DMS53 (cell line): Measurements from ENCODE around the gene EHD4.

Experiments used
- DNase-seq: peaks from one replicate; lab custom pipeline; 2025; lab: John Stamatoyannopoulos, UW

The EHD4 gene

DNA sequence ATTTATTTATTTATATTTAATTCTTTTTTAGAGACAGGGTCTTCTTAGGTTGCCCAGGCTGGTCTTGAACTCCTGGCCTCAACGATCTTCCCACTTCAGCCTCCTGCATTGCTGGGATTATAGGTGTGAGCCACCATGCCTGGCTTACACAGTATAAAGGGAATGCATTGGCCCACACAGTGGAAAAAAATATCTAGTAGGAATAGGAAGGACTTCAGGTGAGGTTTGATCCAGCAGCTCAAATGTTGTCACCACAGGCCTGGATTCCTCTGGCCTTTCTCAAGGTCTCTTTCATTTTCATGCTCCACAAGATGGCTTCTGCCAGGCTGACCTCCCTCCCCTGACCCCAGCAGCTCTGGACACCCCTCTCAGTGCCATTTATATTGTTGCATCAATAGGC is 76.4 kb downstream of the EHD4 start:
- DNase-seq: no peak

DNA sequence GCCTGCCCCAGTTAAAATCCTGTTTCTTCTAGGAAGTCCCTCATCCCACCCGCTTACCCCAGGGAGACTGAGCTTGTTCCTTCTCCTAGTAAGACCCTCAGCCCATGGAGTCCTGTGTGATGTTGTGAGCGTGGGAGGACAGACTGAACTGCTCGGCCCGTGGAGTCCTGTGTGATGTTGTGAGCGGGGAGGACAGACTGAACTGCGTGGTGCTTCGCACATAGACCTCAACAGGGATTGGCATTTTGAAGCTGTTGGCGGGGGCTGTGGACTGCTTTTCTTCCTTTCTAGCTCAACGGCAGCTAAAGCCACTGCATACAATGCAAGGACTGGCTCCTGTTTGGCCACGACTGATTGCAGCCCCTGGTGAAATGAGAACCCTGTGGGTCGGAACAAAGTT is 76.9 kb downstream of the EHD4 start:
- DNase-seq: no peak

GRCh38 chr15:41894791-41895463 is 77.4 kb downstream of the EHD4 start:
- peak; percentile 85 for DNase-seq

DNA sequence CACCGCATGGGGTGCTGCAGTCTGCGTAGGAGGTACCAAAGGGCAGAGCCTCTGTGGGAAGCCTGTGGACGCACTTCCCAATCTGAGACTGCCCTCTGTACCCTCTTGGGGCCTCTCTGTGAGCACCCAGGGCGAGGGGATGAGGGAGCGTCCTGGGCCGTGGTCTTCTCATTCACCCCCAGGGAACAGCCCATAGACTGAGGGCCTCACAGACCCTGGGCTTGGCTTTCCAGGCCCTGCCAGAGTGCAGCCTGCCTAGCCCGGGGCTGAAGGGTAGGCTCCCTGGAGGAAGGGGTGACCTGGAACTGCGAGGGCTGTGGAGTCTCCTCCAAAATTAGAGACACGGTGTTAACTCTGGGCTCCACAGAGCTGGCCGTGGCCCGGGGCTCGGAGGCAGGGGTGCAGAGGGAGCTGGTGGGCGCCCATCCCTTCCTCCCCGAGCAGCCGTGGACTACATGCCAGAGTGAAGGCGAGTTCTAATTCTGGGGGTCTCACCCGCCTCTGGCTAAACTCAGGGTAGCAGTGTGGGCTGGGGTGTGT is 78.0 kb downstream of the EHD4 start:
- DNase-seq: no peak

DNA sequence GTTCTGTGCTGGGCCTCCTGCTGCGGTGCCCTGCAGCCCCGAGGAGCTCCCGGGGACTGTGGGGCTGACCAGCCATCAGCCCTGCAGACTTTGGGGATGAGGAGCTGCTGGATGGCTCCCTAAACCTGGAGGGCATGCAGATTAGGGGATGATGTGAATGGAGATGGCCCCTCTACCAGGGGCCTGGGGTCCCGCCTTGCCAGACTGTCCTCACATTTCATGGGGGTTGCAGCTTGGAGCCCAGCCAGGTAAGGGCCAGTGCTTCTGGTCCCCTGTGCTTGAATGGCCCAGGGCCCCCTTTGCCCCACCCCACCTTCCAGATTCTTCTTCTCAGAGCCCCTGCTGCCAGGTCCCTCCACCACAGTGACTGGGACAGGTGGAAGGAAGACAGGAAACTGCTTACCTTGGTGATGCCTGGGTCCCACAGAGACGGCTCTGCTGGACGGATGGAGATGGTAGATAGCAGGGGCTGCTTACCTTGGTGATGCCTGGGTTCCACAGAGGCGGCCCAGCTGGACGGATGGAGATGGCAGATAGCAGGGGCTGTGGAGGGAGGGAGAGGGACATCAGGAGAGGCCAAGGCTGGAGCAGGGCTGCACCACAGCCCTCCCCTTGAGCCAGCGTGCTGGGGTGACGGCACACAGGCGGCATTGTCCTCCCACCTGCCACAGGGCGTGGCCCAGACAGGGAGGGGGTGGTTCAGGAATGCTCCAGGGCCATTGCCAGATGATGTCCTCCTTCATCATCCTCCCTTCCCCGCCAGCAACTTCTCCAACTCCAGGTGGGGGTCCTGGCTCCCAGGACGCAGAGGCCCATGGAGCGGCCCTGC is 78.7 kb downstream of the EHD4 start, which contains the start of gene SPTBN5:
TSS of gene SPTBN5 (minus strand) at position 632 of the 829 bp plus-strand sequence. CDS start at position 76, 556 bp downstream.
- no peak for DNase-seq

GRCh38 chr15:41892621-41893421 is 79.5 kb downstream of the EHD4 start:
- peak; percentile 25 for DNase-seq

GRCh38 chr15:41891946-41892345 is 80.4 kb downstream of the EHD4 start:
- DNase-seq: peak; percentile 91

- peak; percentile 30 for DNase-seq
Measured at GRCh38 chr15:41891226-41891625, 81.1 kb downstream of the EHD4 start.

DNA sequence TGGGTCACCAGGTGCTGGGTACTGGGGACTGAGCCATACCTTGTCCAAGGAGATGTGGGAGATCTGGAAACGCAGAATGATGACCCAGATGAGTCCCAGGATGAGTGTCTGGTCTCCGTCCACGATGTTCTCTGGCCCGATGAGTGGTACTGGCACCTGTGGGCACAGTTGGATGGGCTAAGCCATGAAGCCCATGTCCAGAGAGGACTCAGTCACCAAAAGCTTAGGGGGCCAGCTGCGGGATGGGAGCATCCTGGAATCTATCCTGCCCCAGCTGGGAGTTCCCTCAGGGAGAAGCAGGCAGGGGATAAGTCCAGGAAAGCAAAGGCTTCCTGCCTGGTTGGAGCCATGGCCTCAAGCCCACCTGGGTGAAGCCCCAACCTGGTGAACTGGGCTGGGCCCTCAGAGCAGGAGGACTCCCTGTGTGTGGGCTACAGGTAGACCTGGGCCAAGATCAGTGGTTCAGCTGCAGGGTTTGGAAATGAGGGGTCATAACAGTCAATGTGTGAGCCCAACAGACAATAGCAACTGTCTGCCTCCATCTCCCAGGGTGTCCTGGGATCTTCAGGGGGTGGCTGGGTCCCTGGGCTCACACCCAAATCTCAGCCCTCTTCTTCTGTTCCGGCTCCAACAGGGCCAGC is 82.2 kb downstream of the EHD4 start:
- DNase-seq: no peak

DNA sequence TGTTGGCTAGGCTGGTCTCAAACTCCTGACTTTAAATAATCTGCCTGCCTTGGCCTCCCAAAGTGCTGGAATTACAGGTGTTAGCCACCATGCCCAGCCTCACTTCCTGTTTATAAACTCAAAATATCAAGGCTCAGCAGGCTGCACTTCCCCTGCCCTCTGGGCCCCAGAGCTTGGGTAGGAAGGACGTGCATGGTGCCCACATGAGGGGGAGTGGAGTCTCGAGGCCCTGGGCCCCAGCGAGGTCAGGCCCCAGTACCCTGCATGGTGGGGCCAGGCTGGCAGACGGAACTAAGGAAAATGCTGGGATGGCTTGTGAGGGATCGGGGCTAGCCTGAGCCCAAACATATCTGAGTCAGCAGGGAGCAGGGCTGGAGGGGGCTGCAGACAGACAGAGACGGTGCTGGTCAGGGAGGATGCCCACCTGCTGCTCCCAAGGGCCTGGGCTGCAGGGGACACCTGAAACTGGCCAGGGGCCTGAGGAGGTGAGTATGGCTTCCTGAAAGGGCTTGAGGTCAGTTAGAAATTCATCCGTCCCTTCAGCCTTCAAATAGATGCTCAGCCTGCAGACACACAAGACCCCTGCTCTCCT is 83.6 kb downstream of the EHD4 start:
- DNase-seq: no peak

DNA sequence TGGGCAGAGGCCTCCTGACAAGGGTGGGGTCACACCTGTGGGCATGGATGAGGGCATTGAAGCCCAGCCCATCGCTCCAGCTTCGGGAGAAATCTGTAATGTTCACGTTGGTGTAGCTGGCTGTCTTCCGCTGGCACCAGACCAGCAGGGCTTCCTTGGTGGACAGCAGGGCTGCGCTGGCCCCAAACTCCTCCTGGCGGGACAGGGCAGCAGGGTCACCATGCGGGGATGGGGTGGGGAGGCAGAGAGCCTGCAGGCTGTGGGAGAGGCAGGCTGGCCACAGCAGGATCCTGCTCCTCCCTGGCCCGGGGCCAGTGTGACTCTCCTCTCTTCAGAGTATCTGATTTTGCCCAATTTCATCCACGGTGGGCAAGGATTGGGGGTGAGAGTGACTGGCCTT is 84.5 kb downstream of the EHD4 start:
- DNase-seq: no peak

- no peak for DNase-seq
Measured at GRCh38 chr15:41887161-41887560, 85.2 kb downstream of the EHD4 start.

- no peak for DNase-seq
Measured at GRCh38 chr15:41886741-41887140, 85.6 kb downstream of the EHD4 start.

- DNase-seq: no peak
Measured at GRCh38 chr15:41885841-41886240, 86.5 kb downstream of the EHD4 start.

DNA sequence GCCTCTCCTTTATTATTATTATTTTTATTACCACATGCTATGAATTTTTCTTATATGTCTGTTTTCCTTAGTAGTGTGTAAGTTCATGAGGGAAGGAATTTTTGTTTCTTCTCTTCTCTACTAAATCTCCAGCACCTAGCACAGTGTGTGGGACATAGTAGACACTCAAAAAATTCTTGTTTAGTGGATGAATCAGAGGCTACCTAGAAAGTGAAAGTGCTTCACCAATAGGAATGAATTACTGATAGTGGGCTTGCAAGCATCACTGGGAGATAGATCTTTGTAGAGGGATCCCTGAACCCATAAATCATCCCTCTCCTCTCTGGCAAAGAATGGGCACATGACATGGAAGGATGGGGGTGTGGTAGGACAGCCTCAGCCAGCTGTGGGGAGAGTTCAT is 87.0 kb downstream of the EHD4 start:
- DNase-seq: no peak

DNA sequence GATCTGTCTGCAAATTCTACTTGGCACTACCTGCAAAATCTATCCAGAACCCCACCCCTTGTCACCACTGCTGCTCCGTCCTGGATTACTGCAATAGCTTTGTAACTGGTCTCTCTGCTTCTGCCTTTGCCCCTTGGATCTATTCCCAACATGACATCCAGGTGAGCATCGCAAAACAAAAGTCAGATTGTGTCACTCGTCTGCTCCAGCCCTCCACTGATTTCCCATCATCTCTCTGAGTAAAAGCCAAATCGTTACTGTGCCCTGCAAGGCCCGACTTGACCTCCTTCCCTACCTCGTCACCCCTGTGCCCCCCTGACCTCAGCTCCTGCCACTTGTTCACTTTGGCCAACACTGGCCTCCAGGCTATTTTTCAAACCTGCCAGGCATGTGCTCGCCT is 87.9 kb downstream of the EHD4 start:
- DNase-seq: no peak

DNA sequence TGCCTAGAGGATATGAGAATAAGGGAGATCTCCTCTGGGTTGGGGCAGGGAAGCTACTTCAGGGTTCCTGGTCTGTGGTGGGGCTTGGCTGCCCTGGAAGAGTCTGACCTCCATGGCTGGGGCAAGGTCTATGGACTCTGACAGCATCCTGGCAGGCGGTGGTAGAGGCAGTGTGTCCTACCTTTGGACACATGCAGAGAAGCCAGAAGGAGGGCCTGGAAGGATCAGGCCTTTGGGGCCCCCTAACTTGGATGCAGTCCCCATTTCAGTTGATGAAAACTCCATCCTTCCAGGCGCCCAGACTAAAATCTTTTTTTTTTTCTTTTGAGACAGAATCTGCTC is 88.9 kb downstream of the EHD4 start:
- DNase-seq: no peak

GRCh38 chr15:41882689-41883483 is 89.5 kb downstream of the EHD4 start:
- DNase-seq: peak; percentile 32

DNA sequence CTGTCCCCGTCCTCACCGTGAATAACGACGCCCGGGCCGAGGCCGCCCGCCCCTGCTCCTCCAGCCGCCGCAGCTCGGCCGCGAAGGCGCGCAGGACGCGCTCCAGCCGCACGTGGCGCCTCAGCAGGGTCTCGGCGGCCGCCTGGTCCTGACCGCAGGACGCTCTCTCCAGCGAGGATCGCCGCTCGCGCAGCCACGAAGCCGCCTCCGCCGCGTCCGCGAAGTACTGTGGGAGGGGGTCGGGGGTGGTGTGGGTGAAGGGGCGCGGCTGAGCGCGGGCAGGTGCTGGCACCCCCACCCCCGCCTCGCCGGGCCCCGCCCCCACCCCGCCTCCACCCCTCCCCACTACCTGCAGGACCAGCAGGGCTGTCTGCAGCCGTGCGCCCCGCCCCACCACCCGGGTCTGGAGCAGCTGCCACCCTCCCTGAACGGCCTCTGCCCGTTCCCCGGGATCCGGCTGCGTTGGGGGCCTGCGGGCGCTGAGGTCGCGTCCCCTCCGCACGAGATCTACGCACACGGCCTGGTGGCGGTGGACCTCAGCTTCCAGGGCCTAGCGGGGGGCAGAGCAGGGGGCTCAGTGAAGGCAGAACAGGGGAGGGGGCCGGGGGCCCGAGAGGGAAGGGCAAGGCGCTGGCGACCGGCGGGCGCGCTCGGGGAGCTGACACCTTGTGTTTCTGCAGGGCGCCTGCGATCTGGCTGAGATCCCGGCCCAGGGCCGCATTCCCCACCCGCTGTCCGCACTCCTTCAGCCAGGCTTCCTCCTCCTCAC is 90.3 kb downstream of the EHD4 start:
- peak; percentile 71 for DNase-seq

DNA sequence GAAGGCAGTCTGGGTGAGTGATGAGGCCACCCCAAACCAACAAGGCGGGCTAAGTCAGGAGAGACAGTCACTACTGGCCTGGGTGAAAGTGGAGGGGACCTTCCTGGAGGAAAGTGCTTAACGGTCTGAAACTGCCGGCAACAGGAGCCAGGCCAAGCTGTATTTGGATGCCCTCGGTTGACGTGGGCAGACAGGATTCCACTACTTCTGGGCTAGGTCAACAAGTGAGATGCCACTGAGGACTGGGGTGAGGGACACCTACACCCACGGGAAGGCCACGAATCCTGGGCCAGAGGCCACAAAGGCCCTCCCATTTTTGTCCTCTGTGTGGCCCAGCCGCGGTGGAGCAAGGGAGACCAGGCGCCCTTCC is 90.8 kb downstream of the EHD4 start:
- DNase-seq: no peak
